HG02852 (cell line): Measurements from ENCODE around the gene OXGR1.

Experiments
- ATAC-seq: cut with Tn5 transposase; IDR thresholded peaks from one replicate; pipeline ENCODE4 v1.9.1; 2021; ENCODE audit warnings: mild to moderate bottlenecking, moderate library complexity; ENCODE audit not compliant: unreplicated experiment

OXGR1 gene

GRCh38 chr13:96963786-96964475 lies 30.3 kb downstream of the OXGR1 start:
- ATAC-seq = no peak

- no peak for ATAC-seq
Observed at GRCh38 chr13:96960379-96960778, 33.9 kb downstream of the OXGR1 start.

GRCh38 chr13:96958286-96958891 lies 35.9 kb downstream of the OXGR1 start:
- peak; percentile 66 for ATAC-seq

DNA sequence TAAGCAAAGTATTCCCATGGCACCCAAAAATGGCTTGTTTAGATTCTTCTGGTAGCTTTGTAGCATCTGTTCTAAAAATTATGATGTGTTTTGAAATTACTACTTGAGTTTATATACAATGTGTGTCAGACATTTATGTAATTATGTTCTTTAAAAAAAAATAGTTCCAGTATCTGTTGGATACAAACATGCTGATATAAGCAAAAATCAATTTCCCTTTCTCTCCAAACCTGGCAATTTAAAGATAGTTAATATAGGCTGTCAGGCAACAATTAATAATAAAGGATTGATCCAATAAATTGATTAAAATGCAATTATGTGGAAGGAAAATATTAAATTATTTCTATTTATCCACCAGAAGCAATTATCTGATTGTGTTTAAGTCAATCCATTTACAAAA lies 41.7 kb downstream of the OXGR1 start:
- no peak for ATAC-seq

GRCh38 chr13:96948127-96948526 lies 46.1 kb downstream of the OXGR1 start:
- ATAC-seq = no peak

- ATAC-seq = no peak
Observed at GRCh38 chr13:96947343-96947910, 46.8 kb downstream of the OXGR1 start.

DNA sequence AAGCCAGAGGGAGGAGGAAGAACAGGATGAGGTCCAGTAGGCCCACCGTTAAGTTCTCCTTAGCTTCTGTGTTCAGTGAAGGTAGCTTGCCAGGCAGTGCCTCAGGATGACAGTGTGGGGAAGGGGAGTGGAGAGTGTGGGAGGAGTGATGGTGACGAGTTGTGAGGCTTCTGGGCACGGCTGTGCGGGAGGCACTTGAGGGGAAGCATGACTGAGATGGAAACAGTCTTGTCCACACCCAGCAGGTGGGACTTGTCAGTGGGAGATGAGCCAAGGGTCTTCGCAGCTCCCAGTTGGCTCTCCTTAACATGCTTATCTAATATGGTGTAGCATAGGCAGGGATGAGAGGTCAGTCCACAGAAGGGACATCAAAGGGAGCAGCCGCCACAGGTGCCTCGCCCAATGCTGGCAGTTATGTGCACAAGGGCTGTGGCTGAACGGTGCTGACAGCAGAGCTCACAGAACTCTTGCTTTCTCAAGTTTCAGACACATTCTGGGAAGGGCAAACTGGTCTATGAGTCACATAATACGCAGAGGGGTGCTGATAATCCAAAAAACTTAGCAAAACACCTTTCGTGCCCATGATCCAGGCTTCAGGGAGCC lies 47.5 kb downstream of the OXGR1 start:
- no peak for ATAC-seq

- no peak for ATAC-seq
Observed at GRCh38 chr13:96940961-96941360, 53.3 kb downstream of the OXGR1 start.

GRCh38 chr13:96935901-96936300 lies 58.4 kb downstream of the OXGR1 start:
- no peak for ATAC-seq
